ENCODE data around the gene ARL14.

The ARL14 gene

GRCh38 chr3:160725338-160725737, 48.4 kb downstream of the ARL14 start:
- no peak for DNase-seq (ENCODE audit: low read depth)
